SK-N-SH (cell line): ENCODE results near the gene EDARADD. TPM values are rescaled to one million over a fixed set of nuclear protein-coding genes. Genes with fewer than 3 reads are reported as not detected.
A peak's percentile ranks its signal among the peaks of the same experiment; 100 is the strongest.

Source experiments
- CTCF ChIA-PET: fragments of 300-600, 350-600 bp; formaldehyde crosslinking; extraction: SDS; loops from one replicate; lab custom pipeline; 2021; lab: Yijun Ruan, JAX
- POLR2A ChIA-PET: fragments of 350-600 bp; sonication (Branson Sonifier 250); formaldehyde crosslinking; extraction: SDS; loops from one replicate; lab custom pipeline; 2020; ENCODE audit warnings: antibody characterized with exemption, inconsistent platforms; lab: Yijun Ruan, JAX
- DNase-seq: peaks from one replicate; pipeline ENCODE4 v3.0.0; 2012
- H2AFZ ChIP-seq: fragments of 200-600 bp; sonication (generic); 2 replicates; pipeline ENCODE4 v1.8.1; 2016; ENCODE audit warnings: antibody characterized with exemption, mild to moderate bottlenecking, low read depth
- H3F3A ChIP-seq: fragments of 200-600 bp; sonication (generic); replicated peaks from 2 replicates; pipeline ENCODE3; 2016; ENCODE audit warnings: antibody characterized with exemption, mild to moderate bottlenecking; ENCODE audit not compliant: insufficient read depth
- H3K27ac ChIP-seq, 2 experiments: fragments of 200-500 bp in 1 of 2; fragments of 200-600 bp in 1 of 2; sonication (Bioruptor generic) in 1 of 2; sonication (generic), shearing (Covaris generic) in 1 of 2; 2 replicates each; pipeline versions ENCODE4 v1.5.1 to v1.6.1; 2014 to 2016; ENCODE audit warnings: low read depth in 2 of 2, inconsistent platforms in 1 of 2, low read length in 1 of 2, mild to moderate bottlenecking in 1 of 2, mixed read lengths in 1 of 2
- H3K27me3 ChIP-seq: fragments of 200-600 bp; sonication (generic), shearing (Covaris generic); 2 replicates; pipeline ENCODE4 v1.6.1; 2016; ENCODE audit warnings: mixed run types; ENCODE audit not compliant: insufficient read depth
- H3K36me3 ChIP-seq, 2 experiments: fragments of 200-500 bp in 1 of 2; fragments of 200-600 bp in 1 of 2; sonication (Bioruptor generic) in 1 of 2; sonication (generic) in 1 of 2; replicated peaks in 1 of 2; 2 replicates each; pipeline versions ENCODE3 to v1.5.1; 2014 to 2016; ENCODE audit warnings: low read length in 1 of 2, mild to moderate bottlenecking in 1 of 2; ENCODE audit not compliant: insufficient read depth in 2 of 2, control insufficient read depth in 1 of 2
- H3K4me1 ChIP-seq, 2 experiments: fragments of 200-500 bp in 1 of 2; fragments of 200-600 bp in 1 of 2; sonication (Bioruptor generic) in 1 of 2; sonication (generic), shearing (Covaris generic) in 1 of 2; 2 replicates each; pipeline versions ENCODE4 v1.5.1 to v1.6.1; 2014 to 2016; ENCODE audit warnings: low read depth in 1 of 2, low read length in 1 of 2, mixed run types in 1 of 2; ENCODE audit not compliant: insufficient read depth in 2 of 2, control insufficient read depth in 1 of 2
- H3K4me2 ChIP-seq: fragments of 200-600 bp; sonication (generic), shearing (Covaris generic); 2 replicates; pipeline ENCODE4 v1.6.1; 2017; ENCODE audit warnings: mixed run types
- H3K4me3 ChIP-seq, 2 experiments: fragments of 200-500 bp in 1 of 2; fragments of 200-600 bp in 1 of 2; sonication (Bioruptor generic) in 1 of 2; sonication (generic), shearing (Covaris generic) in 1 of 2; 2 replicates each; pipeline versions ENCODE4 v1.5.1 to v1.8.1; 2014 to 2016; ENCODE audit warnings: low read depth in 2 of 2, inconsistent platforms in 1 of 2, low read length in 1 of 2, mild to moderate bottlenecking in 1 of 2, mixed read lengths in 1 of 2, moderate library complexity in 1 of 2
- H3K79me2 ChIP-seq: fragments of 200-600 bp; sonication (generic); 2 replicates; pipeline ENCODE4 v1.8.1; 2017; ENCODE audit warnings: mild to moderate bottlenecking; ENCODE audit not compliant: insufficient read depth
- H3K9ac ChIP-seq: fragments of 200-600 bp; sonication (generic); 2 replicates; pipeline ENCODE4 v1.6.1; 2017; ENCODE audit warnings: mixed run types
- H3K9me2 ChIP-seq: fragments of 200-600 bp; sonication (generic); 2 replicates; pipeline ENCODE4 v1.6.1; 2017; ENCODE audit warnings: mixed run types
- H3K9me3 ChIP-seq: fragments of 200-600 bp; sonication (generic); 2 replicates; pipeline ENCODE4 v1.6.1; 2017; ENCODE audit warnings: mixed run types, mild to moderate bottlenecking, moderate library complexity
- H4K20me1 ChIP-seq: fragments of 200-600 bp; sonication (generic); 2 replicates; pipeline ENCODE4 v1.6.1; 2017; ENCODE audit warnings: mild to moderate bottlenecking, mixed run types; ENCODE audit not compliant: insufficient read depth
- EZH2phosphoT487 ChIP-seq: fragments of 200-600 bp; sonication (generic); IDR thresholded peaks from 2 replicates; pipeline ENCODE4 v1.6.1; 2017; ENCODE audit warnings: low read depth, mixed run types, mild to moderate bottlenecking, antibody characterized with exemption, moderate library complexity, borderline replicate concordance
- FOSL2 ChIP-seq: IDR thresholded peaks from 2 replicates; pipeline ENCODE4 v1.4.0; 2012; ENCODE audit warnings: low read depth, mild to moderate bottlenecking, moderate library complexity, borderline replicate concordance
- FOXM1 ChIP-seq: IDR thresholded peaks from 2 replicates; pipeline ENCODE4 v1.4.0; 2012; ENCODE audit warnings: low read depth, mild to moderate bottlenecking
- GATA2 ChIP-seq: sonication (generic); formaldehyde crosslinking; IDR thresholded peaks from 2 replicates; pipeline ENCODE4 v1.5.0; 2020; ENCODE audit warnings: mild to moderate bottlenecking, missing genetic modification reagents
- NFIC ChIP-seq: IDR thresholded peaks from 2 replicates; pipeline ENCODE4 v1.4.0; 2012; ENCODE audit warnings: borderline replicate concordance
- NRF1 ChIP-seq: IDR thresholded peaks from 2 replicates; pipeline ENCODE4 v1.6.1; 2012; ENCODE audit warnings: low read depth, mild to moderate bottlenecking, low read length
- TAF1 ChIP-seq: IDR thresholded peaks from 2 replicates; pipeline ENCODE4 v1.6.1; 2012; ENCODE audit warnings: low read depth, mild to moderate bottlenecking, low read length, moderate library complexity, borderline replicate concordance
- USF2 ChIP-seq: fragments of 150-350 bp; IDR thresholded peaks from 2 replicates; pipeline ENCODE4 v1.6.1; 2017; ENCODE audit warnings: antibody characterized with exemption, low read length, low read depth, borderline replicate concordance
- WGBS: methylation state at CpG from one replicate; pipeline ENCODE4 v1.1.6; 2017; ENCODE audit warnings: low lambda C conversion rate; 5-methylcytosine and 5-hydroxymethylcytosine counted together
- polyA plus RNA-seq, 3 experiments: library from polyadenylated mRNA; depleted of rRNA; stranded (reverse); fragments of >200 nt; gene quantifications; 2 replicates each; pipeline ENCODE4 v1.2.3, GENCODE V29; 2012
- TF ChIP-seq, protein P1 (sequence below): IDR thresholded peaks from 2 replicates; pipeline ENCODE4; 2012
- TF ChIP-seq, protein P2 (sequence below): IDR thresholded peaks from 2 replicates; pipeline ENCODE4 v1.4.0; 2012; ENCODE audit warnings: low read depth, borderline replicate concordance

The EDARADD gene
- polyA plus RNA-seq, 1 of the 3 experiments (the other 2 are of a cell fraction) = not detected

- Histone ChIP-seq H3K79me2 (peaks cover 9% of the 10 kb centered on the region), H3K27me3 (no peaks in the 10 kb centered on the region), H3K9me3 (no peaks in the 10 kb centered on the region)
- no peak for TF ChIP-seq FOSL2
- no peak for TF ChIP-seq TAF1
- no peak for TF ChIP-seq FOXM1
- TF ChIP-seq, all 33 proteins: peak for 0
- Histone ChIP-seq H4K20me1 (no peaks in the 10 kb centered on the region), H3K9ac (peak overlapping the region; percentile 65), H3F3A (no peaks in the 10 kb centered on the region), H3K9me2 (no peaks in the 10 kb centered on the region), H3K27ac (peak overlapping the region; percentile 7 to 40; a peak in 3 of 4 replicates), H2AFZ (peak overlapping the region; percentile 97), H3K36me3 (peaks cover 4 to 15% of the 10 kb centered on the region in 2 experiments), H3K4me2 (peak overlapping the region; percentile 85), H3K4me3 (peak overlapping the region; percentile 67 to 81), H3K4me1 (peaks cover 0 to 8% of the 10 kb centered on the region in 2 experiments; a peak in 2 of 4 replicates)
- WGBS = 1% methylated on average over 3 of the region's 3 CpGs
- no peak for DNase-seq
- ChIA-PET CTCF (no interaction called here), POLR2A (no interaction called here)
These were observed 130.8 kb downstream of the EDARADD start for GRCh38 chr1:236524895-236525184.

DNA sequence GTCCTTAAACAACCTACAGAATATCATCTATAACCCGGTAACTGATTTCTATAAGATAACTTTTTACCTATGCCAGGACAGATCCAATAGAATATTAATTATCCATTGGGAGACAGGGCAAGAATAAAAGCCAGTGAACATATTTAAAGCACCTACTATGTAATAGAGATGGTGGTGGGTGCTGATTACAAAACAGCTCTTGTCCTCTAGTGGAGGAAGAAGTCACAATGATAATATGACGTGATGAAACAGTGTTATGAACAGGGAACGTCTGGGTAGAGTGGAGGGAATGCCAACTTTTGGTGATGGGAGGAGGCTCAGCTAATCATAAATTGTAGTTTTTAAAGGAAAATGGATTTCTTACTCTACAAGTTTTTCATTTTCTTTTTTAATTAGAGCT is 132.0 kb downstream of the EDARADD start:
- Histone ChIP-seq H3K9me2 (no peaks in the 10 kb centered on the region), H3K9me3 (no peaks in the 10 kb centered on the region), H2AFZ (no peak overlapping the region), H3K4me2 (no peak overlapping the region), H3K27ac (no peak overlapping the region), H4K20me1 (no peaks in the 10 kb centered on the region), H3K4me3 (no peak overlapping the region), H3F3A (no peaks in the 10 kb centered on the region), H3K79me2 (peaks cover 9% of the 10 kb centered on the region), H3K4me1 (peaks cover 0 to 8% of the 10 kb centered on the region in 2 experiments; a peak in 2 of 4 replicates), H3K27me3 (no peaks in the 10 kb centered on the region), H3K9ac (no peak overlapping the region), H3K36me3 (peaks cover 4 to 25% of the 10 kb centered on the region in 2 experiments)
- WGBS = 92% methylated on average over 3 of the region's 3 CpGs
- POLR2A ChIA-PET = no interaction called here
- CTCF ChIA-PET = interaction anchor here (0.7 to 1.0 kb wide), 2 partner anchors 10 to 244 kb away, joined by 3 read pairs; partner anchors contain the start of gene ERO1B
- DNase-seq = no peak
- TF ChIP-seq NRF1 = no peak
- TF ChIP-seq NFIC = no peak
- TF ChIP-seq, protein P1, sequence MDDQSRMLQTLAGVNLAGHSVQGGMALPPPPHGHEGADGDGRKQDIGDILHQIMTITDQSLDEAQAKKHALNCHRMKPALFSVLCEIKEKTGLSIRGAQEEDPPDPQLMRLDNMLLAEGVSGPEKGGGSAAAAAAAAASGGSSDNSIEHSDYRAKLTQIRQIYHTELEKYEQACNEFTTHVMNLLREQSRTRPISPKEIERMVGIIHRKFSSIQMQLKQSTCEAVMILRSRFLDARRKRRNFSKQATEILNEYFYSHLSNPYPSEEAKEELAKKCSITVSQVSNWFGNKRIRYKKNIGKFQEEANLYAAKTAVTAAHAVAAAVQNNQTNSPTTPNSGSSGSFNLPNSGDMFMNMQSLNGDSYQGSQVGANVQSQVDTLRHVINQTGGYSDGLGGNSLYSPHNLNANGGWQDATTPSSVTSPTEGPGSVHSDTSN = no peak
- TF ChIP-seq GATA2 (CRISPR knock-in tag) = no peak
- TF ChIP-seq EZH2phosphoT487 = no peak
- TF ChIP-seq, protein P2, sequence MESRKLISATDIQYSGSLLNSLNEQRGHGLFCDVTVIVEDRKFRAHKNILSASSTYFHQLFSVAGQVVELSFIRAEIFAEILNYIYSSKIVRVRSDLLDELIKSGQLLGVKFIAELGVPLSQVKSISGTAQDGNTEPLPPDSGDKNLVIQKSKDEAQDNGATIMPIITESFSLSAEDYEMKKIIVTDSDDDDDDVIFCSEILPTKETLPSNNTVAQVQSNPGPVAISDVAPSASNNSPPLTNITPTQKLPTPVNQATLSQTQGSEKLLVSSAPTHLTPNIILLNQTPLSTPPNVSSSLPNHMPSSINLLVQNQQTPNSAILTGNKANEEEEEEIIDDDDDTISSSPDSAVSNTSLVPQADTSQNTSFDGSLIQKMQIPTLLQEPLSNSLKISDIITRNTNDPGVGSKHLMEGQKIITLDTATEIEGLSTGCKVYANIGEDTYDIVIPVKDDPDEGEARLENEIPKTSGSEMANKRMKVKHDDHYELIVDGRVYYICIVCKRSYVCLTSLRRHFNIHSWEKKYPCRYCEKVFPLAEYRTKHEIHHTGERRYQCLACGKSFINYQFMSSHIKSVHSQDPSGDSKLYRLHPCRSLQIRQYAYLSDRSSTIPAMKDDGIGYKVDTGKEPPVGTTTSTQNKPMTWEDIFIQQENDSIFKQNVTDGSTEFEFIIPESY = no peak
- TF ChIP-seq USF2 = no peak
- TF ChIP-seq, all 33 proteins: peak for 0
